ENCODE data around the gene EDN2.

The EDN2 gene

DNA sequence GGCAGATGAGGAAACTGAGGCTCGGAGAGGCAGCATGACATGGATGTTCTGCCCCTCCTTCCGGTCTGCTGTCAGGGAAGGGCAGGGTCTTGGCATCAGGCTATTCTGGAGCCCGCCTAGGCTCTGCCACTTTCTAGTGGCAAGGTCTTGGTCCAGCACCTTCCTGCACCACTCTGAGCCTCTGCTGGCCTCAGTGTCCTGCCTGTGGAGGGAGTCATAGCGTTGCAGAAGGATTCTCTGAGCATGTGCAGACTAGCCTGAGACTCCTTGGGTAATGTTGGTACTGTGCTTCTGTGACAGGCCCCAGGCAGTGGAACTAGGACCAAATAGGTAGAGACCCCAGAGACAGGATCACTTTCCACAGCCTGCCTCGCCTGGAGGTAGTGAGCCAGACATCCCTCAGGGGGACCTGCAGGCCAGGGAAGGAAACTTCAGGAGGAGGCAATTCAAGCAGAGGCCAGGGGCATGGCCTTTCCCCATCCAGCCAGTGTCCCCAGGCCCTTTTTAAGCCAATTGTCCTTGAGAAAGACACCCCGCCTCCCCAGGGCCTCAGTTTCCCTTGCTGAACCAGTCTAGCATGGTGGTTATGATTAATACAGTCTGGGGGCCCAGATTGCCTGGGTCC, 10.6 kb downstream of the EDN2 start (continued):
- TF ChIP-seq ESRRG (CRISPR knock-in tag; IDR thresholded peaks at IDR 0.05) (no peak), ZNF70 (CRISPR knock-in tag; IDR thresholded peaks at IDR 0.05) (no peak), BACH2 (CRISPR knock-in tag; IDR thresholded peaks at IDR 0.05; ENCODE audit: borderline replicate concordance) (no peak), ZFP3 (CRISPR knock-in tag; IDR thresholded peaks at IDR 0.05) (no peak), ZFP30 (CRISPR knock-in tag; IDR thresholded peaks at IDR 0.05) (no peak)

DNA sequence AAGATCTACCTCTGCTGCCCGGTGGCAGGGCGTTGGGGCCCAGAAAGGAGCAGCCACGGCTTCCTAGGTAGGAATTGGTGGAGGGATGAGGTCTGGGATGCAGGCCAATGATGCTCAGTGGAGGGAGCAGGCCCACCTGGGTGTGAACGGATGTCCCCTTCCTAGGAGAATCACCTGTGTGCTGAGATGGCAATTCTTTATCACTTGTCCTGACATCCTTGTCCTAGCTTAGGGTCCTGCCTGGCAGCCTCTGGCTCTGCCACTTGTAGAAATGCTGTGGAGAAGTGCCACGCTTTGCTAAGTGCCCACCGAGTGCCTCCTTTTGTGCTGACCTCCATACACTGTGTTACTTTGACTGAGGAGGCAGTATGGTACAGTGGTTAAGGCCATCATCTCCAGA, 12.8 kb downstream of the EDN2 start:
- no peak for TF ChIP-seq ZNF565 (CRISPR knock-in tag; conservative IDR thresholded peaks at IDR 0.05; ENCODE audit: low read depth)
- TF ChIP-seq, protein P1, sequence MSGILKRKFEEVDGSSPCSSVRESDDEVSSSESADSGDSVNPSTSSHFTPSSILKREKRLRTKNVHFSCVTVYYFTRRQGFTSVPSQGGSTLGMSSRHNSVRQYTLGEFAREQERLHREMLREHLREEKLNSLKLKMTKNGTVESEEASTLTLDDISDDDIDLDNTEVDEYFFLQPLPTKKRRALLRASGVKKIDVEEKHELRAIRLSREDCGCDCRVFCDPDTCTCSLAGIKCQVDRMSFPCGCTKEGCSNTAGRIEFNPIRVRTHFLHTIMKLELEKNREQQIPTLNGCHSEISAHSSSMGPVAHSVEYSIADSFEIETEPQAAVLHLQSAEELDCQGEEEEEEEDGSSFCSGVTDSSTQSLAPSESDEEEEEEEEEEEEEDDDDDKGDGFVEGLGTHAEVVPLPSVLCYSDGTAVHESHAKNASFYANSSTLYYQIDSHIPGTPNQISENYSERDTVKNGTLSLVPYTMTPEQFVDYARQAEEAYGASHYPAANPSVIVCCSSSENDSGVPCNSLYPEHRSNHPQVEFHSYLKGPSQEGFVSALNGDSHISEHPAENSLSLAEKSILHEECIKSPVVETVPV (CRISPR knock-in tag; IDR thresholded peaks at IDR 0.05) = no peak
- TF ChIP-seq ZFP3 (CRISPR knock-in tag; IDR thresholded peaks at IDR 0.05) = no peak
- TF ChIP-seq ESRRG (CRISPR knock-in tag; IDR thresholded peaks at IDR 0.05) = no peak
- TF ChIP-seq, protein P2, sequence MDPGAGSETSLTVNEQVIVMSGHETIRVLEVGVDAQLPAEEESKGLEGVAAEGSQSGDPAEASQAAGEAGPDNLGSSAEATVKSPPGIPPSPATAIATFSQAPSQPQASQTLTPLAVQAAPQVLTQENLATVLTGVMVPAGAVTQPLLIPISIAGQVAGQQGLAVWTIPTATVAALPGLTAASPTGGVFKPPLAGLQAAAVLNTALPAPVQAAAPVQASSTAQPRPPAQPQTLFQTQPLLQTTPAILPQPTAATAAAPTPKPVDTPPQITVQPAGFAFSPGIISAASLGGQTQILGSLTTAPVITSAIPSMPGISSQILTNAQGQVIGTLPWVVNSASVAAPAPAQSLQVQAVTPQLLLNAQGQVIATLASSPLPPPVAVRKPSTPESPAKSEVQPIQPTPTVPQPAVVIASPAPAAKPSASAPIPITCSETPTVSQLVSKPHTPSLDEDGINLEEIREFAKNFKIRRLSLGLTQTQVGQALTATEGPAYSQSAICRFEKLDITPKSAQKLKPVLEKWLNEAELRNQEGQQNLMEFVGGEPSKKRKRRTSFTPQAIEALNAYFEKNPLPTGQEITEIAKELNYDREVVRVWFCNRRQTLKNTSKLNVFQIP (CRISPR knock-in tag; IDR thresholded peaks at IDR 0.05; ENCODE audit: borderline replicate concordance, low read depth) = no peak
- no peak for TF ChIP-seq BACH2 (CRISPR knock-in tag; IDR thresholded peaks at IDR 0.05; ENCODE audit: borderline replicate concordance)
- no peak for TF ChIP-seq ISL1 (CRISPR knock-in tag; IDR thresholded peaks at IDR 0.05)
- TF ChIP-seq SNAI2 (CRISPR knock-in tag; IDR thresholded peaks at IDR 0.05) = no peak

DNA sequence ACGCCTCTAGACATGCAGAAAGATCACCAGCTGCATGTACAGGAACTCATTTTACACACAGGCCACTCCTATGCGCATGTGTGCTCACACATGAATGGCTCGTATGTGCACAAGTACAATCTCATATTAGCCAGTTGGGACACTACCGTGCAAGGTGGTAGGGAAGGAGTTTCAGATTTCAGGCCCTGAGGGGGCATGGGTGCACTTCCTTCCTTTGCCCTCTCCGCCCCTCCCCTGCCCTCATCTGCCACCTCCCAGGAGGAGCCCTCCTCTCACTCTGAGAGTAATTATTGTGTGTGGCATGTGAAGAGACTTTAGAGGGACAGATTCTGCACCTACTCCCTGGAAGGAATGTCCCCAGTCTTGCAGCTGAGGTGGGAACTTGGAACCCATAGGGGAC, 14.8 kb downstream of the EDN2 start:
- no peak for ATAC-seq
- TF ChIP-seq ZNF8 (CRISPR knock-in tag; IDR thresholded peaks at IDR 0.05) = no peak
- TF ChIP-seq ISL1 (CRISPR knock-in tag; IDR thresholded peaks at IDR 0.05) = no peak
- no peak for TF ChIP-seq ZFP30 (CRISPR knock-in tag; IDR thresholded peaks at IDR 0.05)
- TF ChIP-seq SNAI2 (CRISPR knock-in tag; IDR thresholded peaks at IDR 0.05) = no peak
- TF ChIP-seq, protein P3, sequence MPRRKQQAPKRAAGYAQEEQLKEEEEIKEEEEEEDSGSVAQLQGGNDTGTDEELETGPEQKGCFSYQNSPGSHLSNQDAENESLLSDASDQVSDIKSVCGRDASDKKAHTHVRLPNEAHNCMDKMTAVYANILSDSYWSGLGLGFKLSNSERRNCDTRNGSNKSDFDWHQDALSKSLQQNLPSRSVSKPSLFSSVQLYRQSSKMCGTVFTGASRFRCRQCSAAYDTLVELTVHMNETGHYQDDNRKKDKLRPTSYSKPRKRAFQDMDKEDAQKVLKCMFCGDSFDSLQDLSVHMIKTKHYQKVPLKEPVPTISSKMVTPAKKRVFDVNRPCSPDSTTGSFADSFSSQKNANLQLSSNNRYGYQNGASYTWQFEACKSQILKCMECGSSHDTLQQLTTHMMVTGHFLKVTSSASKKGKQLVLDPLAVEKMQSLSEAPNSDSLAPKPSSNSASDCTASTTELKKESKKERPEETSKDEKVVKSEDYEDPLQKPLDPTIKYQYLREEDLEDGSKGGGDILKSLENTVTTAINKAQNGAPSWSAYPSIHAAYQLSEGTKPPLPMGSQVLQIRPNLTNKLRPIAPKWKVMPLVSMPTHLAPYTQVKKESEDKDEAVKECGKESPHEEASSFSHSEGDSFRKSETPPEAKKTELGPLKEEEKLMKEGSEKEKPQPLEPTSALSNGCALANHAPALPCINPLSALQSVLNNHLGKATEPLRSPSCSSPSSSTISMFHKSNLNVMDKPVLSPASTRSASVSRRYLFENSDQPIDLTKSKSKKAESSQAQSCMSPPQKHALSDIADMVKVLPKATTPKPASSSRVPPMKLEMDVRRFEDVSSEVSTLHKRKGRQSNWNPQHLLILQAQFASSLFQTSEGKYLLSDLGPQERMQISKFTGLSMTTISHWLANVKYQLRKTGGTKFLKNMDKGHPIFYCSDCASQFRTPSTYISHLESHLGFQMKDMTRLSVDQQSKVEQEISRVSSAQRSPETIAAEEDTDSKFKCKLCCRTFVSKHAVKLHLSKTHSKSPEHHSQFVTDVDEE (CRISPR knock-in tag; IDR thresholded peaks at IDR 0.05) = no peak
- TF ChIP-seq ZC3H10 (CRISPR knock-in tag; IDR thresholded peaks at IDR 0.05) = no peak

More for the DNA sequence above, 12.8 kb downstream of the EDN2 start:
- ATAC-seq = no peak

DNA sequence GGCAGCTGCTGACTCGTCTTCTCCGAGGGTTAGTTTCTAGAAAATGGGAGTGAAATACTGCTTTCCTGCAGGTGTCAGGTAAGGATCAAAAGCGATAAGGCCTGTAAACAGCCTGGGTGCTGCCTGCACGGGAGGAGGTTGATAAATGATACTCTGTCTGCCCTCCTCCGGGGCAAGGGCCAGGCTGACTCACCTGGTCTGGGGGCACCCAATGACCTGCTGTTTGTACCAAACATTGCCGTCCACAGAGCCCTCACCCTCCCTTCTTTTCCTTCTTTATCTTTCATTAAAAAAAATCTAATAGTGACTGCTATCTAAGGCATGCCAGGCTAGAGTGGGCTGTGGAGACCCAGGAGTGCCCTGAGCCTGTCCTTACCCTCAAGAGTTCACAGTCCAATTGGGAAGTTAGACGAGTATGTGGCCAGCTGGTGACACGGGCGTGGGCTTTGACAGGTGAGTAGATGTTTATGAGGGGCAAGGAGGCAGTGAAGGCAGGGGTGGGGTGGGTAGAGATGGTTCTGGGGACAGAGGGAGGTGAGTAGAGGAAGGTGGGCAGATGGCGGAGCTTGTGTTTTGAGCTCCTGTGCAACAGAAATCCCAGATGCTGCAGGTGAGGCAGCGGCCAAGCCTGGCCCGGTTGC, 16.2 kb downstream of the EDN2 start:
- no peak; the same call in 2 of the 3 replicates for ATAC-seq
- no peak for TF ChIP-seq ZC3H10 (CRISPR knock-in tag; IDR thresholded peaks at IDR 0.05)
- TF ChIP-seq ESRRG (CRISPR knock-in tag; IDR thresholded peaks at IDR 0.05) = no peak
- TF ChIP-seq, protein P3 (CRISPR knock-in tag; IDR thresholded peaks at IDR 0.05) = no peak
- TF ChIP-seq OSR1 (CRISPR knock-in tag; IDR thresholded peaks at IDR 0.05) = no peak
- TF ChIP-seq TCF4 (CRISPR knock-in tag; IDR thresholded peaks at IDR 0.05; ENCODE audit: borderline replicate concordance) = no peak
- TF ChIP-seq, protein P1 (CRISPR knock-in tag; IDR thresholded peaks at IDR 0.05) = no peak
- no peak for TF ChIP-seq SNAI2 (CRISPR knock-in tag; IDR thresholded peaks at IDR 0.05)
- TF ChIP-seq PPARA (CRISPR knock-in tag; IDR thresholded peaks at IDR 0.05; ENCODE audit: borderline replicate concordance) = no peak
- TF ChIP-seq RARB (CRISPR knock-in tag; IDR thresholded peaks at IDR 0.05) = no peak
- TF ChIP-seq ZFP30 (CRISPR knock-in tag; IDR thresholded peaks at IDR 0.05) = no peak
- TF ChIP-seq, protein P4, sequence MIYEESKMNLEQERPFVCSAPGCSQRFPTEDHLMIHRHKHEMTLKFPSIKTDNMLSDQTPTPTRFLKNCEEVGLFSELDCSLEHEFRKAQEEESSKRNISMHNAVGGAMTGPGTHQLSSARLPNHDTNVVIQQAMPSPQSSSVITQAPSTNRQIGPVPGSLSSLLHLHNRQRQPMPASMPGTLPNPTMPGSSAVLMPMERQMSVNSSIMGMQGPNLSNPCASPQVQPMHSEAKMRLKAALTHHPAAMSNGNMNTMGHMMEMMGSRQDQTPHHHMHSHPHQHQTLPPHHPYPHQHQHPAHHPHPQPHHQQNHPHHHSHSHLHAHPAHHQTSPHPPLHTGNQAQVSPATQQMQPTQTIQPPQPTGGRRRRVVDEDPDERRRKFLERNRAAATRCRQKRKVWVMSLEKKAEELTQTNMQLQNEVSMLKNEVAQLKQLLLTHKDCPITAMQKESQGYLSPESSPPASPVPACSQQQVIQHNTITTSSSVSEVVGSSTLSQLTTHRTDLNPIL (CRISPR knock-in tag; IDR thresholded peaks at IDR 0.05; ENCODE audit: low read depth) = no peak
- TF ChIP-seq, protein P2 (CRISPR knock-in tag; IDR thresholded peaks at IDR 0.05; ENCODE audit: borderline replicate concordance, low read depth) = no peak
- no peak for TF ChIP-seq CSDC2 (CRISPR knock-in tag; IDR thresholded peaks at IDR 0.05)
- no peak for TF ChIP-seq TOX (CRISPR knock-in tag; IDR thresholded peaks at IDR 0.05; ENCODE audit: borderline replicate concordance)
- TF ChIP-seq ISL1 (CRISPR knock-in tag; IDR thresholded peaks at IDR 0.05) = no peak
- no peak for TF ChIP-seq GLIS3 (CRISPR knock-in tag; IDR thresholded peaks at IDR 0.05)

All from SK-N-SH treated with all-trans-retinoic acid at 6 μM for 48 hours (cell line).